ENCODE results near the gene CCNA2.

DNA sequence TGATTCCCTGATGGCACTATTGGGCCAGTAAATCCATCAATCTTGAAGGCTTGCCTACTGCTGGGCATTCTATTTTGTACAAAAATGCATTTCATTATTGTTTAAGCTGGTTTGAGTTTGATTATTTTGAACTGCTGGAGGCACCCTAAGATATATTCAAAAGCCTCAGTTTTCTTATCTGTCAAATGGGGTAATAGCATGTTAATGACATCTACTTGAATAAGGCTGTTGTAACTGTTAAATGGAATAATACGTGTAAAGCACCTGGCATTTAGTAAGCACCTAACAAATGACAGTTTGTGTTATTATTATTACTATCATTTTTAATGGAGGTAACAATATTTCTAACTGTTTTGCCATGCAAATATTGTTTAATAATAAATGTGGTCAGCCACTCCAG lies 51.8 kb downstream of the CCNA2 start:
- TF ChIP-seq SP1 (IDR thresholded peaks at IDR 0.05), result no peak
- TF ChIP-seq, protein P1, sequence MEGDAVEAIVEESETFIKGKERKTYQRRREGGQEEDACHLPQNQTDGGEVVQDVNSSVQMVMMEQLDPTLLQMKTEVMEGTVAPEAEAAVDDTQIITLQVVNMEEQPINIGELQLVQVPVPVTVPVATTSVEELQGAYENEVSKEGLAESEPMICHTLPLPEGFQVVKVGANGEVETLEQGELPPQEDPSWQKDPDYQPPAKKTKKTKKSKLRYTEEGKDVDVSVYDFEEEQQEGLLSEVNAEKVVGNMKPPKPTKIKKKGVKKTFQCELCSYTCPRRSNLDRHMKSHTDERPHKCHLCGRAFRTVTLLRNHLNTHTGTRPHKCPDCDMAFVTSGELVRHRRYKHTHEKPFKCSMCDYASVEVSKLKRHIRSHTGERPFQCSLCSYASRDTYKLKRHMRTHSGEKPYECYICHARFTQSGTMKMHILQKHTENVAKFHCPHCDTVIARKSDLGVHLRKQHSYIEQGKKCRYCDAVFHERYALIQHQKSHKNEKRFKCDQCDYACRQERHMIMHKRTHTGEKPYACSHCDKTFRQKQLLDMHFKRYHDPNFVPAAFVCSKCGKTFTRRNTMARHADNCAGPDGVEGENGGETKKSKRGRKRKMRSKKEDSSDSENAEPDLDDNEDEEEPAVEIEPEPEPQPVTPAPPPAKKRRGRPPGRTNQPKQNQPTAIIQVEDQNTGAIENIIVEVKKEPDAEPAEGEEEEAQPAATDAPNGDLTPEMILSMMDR (IDR thresholded peaks at IDR 0.05; ENCODE audit: low read depth, low read length, missing input control), result no peak
- TF ChIP-seq, protein P2, sequence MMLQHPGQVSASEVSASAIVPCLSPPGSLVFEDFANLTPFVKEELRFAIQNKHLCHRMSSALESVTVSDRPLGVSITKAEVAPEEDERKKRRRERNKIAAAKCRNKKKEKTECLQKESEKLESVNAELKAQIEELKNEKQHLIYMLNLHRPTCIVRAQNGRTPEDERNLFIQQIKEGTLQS (IDR thresholded peaks at IDR 0.05), result no peak
- TF ChIP-seq HNF4G (IDR thresholded peaks at IDR 0.05), result no peak
- TF ChIP-seq, protein P3, sequence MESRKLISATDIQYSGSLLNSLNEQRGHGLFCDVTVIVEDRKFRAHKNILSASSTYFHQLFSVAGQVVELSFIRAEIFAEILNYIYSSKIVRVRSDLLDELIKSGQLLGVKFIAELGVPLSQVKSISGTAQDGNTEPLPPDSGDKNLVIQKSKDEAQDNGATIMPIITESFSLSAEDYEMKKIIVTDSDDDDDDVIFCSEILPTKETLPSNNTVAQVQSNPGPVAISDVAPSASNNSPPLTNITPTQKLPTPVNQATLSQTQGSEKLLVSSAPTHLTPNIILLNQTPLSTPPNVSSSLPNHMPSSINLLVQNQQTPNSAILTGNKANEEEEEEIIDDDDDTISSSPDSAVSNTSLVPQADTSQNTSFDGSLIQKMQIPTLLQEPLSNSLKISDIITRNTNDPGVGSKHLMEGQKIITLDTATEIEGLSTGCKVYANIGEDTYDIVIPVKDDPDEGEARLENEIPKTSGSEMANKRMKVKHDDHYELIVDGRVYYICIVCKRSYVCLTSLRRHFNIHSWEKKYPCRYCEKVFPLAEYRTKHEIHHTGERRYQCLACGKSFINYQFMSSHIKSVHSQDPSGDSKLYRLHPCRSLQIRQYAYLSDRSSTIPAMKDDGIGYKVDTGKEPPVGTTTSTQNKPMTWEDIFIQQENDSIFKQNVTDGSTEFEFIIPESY (IDR thresholded peaks at IDR 0.05), result no peak
- TF ChIP-seq NR2F2 (IDR thresholded peaks at IDR 0.05), result no peak
- TF ChIP-seq, protein P4, sequence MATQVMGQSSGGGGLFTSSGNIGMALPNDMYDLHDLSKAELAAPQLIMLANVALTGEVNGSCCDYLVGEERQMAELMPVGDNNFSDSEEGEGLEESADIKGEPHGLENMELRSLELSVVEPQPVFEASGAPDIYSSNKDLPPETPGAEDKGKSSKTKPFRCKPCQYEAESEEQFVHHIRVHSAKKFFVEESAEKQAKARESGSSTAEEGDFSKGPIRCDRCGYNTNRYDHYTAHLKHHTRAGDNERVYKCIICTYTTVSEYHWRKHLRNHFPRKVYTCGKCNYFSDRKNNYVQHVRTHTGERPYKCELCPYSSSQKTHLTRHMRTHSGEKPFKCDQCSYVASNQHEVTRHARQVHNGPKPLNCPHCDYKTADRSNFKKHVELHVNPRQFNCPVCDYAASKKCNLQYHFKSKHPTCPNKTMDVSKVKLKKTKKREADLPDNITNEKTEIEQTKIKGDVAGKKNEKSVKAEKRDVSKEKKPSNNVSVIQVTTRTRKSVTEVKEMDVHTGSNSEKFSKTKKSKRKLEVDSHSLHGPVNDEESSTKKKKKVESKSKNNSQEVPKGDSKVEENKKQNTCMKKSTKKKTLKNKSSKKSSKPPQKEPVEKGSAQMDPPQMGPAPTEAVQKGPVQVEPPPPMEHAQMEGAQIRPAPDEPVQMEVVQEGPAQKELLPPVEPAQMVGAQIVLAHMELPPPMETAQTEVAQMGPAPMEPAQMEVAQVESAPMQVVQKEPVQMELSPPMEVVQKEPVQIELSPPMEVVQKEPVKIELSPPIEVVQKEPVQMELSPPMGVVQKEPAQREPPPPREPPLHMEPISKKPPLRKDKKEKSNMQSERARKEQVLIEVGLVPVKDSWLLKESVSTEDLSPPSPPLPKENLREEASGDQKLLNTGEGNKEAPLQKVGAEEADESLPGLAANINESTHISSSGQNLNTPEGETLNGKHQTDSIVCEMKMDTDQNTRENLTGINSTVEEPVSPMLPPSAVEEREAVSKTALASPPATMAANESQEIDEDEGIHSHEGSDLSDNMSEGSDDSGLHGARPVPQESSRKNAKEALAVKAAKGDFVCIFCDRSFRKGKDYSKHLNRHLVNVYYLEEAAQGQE (IDR thresholded peaks at IDR 0.05), result no peak
- TF ChIP-seq RXRA (IDR thresholded peaks at IDR 0.05), result no peak
